ENCODE data around the gene ZFR. TPM values are rescaled to one million over a fixed set of nuclear protein-coding genes. Genes with fewer than 3 reads are reported as not detected.
"Not testable (repeated sequence)": the region's sequence is repeated elsewhere in the genome, so short reads cannot be mapped to it uniquely, and the experiment has no call there.

Gene ZFR
- polyA plus RNA-seq, 2 donors, result 21.8 to 21.9 TPM

DNA sequence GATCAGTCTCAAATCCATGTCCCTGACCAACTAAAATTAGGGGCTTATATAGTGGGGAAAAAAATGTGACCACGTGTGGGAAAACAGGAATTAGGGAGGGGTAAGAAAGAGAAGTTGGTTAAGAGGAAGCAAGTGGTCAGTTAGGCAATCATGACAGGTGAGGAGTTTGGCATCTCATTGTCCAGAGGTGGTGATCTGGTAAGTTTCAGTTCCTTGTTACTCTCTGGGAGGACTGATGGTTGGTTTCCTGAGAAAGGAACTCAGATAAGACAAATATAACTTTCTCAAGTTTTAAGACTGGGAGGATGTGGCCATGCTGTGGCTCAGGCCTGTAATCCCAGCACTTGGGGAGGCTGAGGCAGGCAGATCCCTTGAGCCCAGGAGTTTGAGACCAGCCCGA lies 122.8 kb downstream of the ZFR start:
- H3K9me3 ChIP-seq (ENCODE audit: control insufficient read depth in 2 of 2, insufficient read depth in 1 of 2, low read depth in 1 of 2, low read length in 1 of 2); H3K4me3 ChIP-seq (ENCODE audit: low read depth in 1 of 2, low read length in 2 of 2); H3K27ac ChIP-seq (ENCODE audit: low read depth in 2 of 2, low read length in 1 of 2); H3K27me3 ChIP-seq (ENCODE audit: control insufficient read depth in 1 of 2, insufficient read depth in 2 of 2, low read length in 2 of 2); H3K4me1 ChIP-seq (ENCODE audit: control insufficient read depth in 2 of 2, insufficient read depth in 2 of 2, low read length in 1 of 2); H3K36me3 ChIP-seq (ENCODE audit: control insufficient read depth in 2 of 2, insufficient read depth in 2 of 2, low read length in 1 of 2): not testable (repeated sequence)
- WGBS, 2 donors, result 84% methylated on average over 2 of the region's 2 CpGs

- Histone ChIP-seq H3K4me3 (ENCODE audit: low read depth in 1 of 2, low read length in 2 of 2) (no peak overlapping the region), H3K27ac (ENCODE audit: low read depth in 2 of 2, low read length in 1 of 2) (no peak overlapping the region), H3K36me3 (ENCODE audit: control insufficient read depth in 2 of 2, insufficient read depth in 2 of 2, low read length in 1 of 2) (no peaks in the 10 kb centered on the region), H3K27me3 (ENCODE audit: control insufficient read depth in 1 of 2, insufficient read depth in 2 of 2, low read length in 2 of 2) (no peaks in the 10 kb centered on the region), H3K9me3 (ENCODE audit: control insufficient read depth in 2 of 2, insufficient read depth in 1 of 2, low read depth in 1 of 2, low read length in 1 of 2) (no peaks in the 10 kb centered on the region), H3K4me1 (ENCODE audit: control insufficient read depth in 2 of 2, insufficient read depth in 2 of 2, low read length in 1 of 2) (peaks cover 0 to 2% of the 10 kb centered on the region in 2 donors)
- WGBS, 2 donors, result 89 to 93% methylated on average over 10 of the region's 10 CpGs
Measured at GRCh38 chr5:32320576-32320975, 124.0 kb downstream of the ZFR start.

- WGBS, 2 donors, result 73 to 78% methylated on average over 7 of the region's 7 CpGs
Measured at GRCh38 chr5:32319926-32320543, 124.5 kb downstream of the ZFR start.

DNA sequence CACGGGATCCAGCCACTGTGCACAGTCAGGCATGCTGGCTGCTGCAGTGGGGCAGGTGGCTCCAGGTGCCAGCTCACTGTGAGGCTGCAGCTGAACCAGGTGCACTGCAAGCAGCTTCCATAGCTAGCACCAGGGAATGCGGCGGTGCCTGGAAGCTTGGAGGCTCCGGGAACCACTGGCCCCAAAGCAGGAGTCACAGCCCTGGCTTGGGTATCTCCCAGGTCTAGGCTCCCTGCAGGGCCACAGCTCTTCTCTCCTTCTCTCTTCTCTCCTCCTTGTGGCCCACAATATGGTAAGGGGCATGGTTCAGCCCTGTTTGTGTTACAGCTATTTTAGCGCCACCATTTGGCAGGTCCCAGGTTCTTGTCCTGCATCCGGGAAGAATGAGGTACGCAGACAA lies 125.1 kb downstream of the ZFR start:
- no peaks in the 10 kb centered on the region for H3K9me3 ChIP-seq (ENCODE audit: control insufficient read depth in 2 of 2, insufficient read depth in 1 of 2, low read depth in 1 of 2, low read length in 1 of 2)
- H3K4me1 ChIP-seq (ENCODE audit: control insufficient read depth in 2 of 2, insufficient read depth in 2 of 2, low read length in 1 of 2), result peaks cover 0 to 2% of the 10 kb centered on the region in 2 donors
- no peak overlapping the region for H3K27ac ChIP-seq (ENCODE audit: low read depth in 2 of 2, low read length in 1 of 2)
- 84 to 87% methylated on average over 7 of the region's 7 CpGs for WGBS, 2 donors
- no peaks in the 10 kb centered on the region for H3K36me3 ChIP-seq (ENCODE audit: control insufficient read depth in 2 of 2, insufficient read depth in 2 of 2, low read length in 1 of 2)
- H3K27me3 ChIP-seq (ENCODE audit: control insufficient read depth in 1 of 2, insufficient read depth in 2 of 2, low read length in 2 of 2), result no peaks in the 10 kb centered on the region
- H3K4me3 ChIP-seq (ENCODE audit: low read depth in 1 of 2, low read length in 2 of 2), result no peak overlapping the region

More at GRCh38 chr5:32319926-32320543, 124.5 kb downstream of the ZFR start:
- H3K4me3 ChIP-seq (ENCODE audit: low read depth in 1 of 2, low read length in 2 of 2), result no peak overlapping the region
- peaks cover 0 to 2% of the 10 kb centered on the region in 2 donors for H3K4me1 ChIP-seq (ENCODE audit: control insufficient read depth in 2 of 2, insufficient read depth in 2 of 2, low read length in 1 of 2)
- no peak overlapping the region for H3K27ac ChIP-seq (ENCODE audit: low read depth in 2 of 2, low read length in 1 of 2)
- no peaks in the 10 kb centered on the region for H3K9me3 ChIP-seq (ENCODE audit: control insufficient read depth in 2 of 2, insufficient read depth in 1 of 2, low read depth in 1 of 2, low read length in 1 of 2)
- no peaks in the 10 kb centered on the region for H3K27me3 ChIP-seq (ENCODE audit: control insufficient read depth in 1 of 2, insufficient read depth in 2 of 2, low read length in 2 of 2)
- no peaks in the 10 kb centered on the region for H3K36me3 ChIP-seq (ENCODE audit: control insufficient read depth in 2 of 2, insufficient read depth in 2 of 2, low read length in 1 of 2)

GRCh38 chr5:32317041-32317440 lies 127.5 kb downstream of the ZFR start:
- WGBS, 2 donors, result 78 to 87% methylated on average over 7 of the region's 7 CpGs
- H3K4me3 ChIP-seq (ENCODE audit: low read depth in 1 of 2, low read length in 2 of 2), result no peak overlapping the region

GRCh38 chr5:32315221-32316014 lies 129.1 kb downstream of the ZFR start:
- Histone ChIP-seq H3K27me3 (ENCODE audit: control insufficient read depth in 1 of 2, insufficient read depth in 2 of 2, low read length in 2 of 2) (no peaks in the 10 kb centered on the region), H3K4me1 (ENCODE audit: control insufficient read depth in 2 of 2, insufficient read depth in 2 of 2, low read length in 1 of 2) (peaks cover 2 to 4% of the 10 kb centered on the region in 2 donors), H3K4me3 (ENCODE audit: low read depth in 1 of 2, low read length in 2 of 2) (no peak overlapping the region), H3K36me3 (ENCODE audit: control insufficient read depth in 2 of 2, insufficient read depth in 2 of 2, low read length in 1 of 2) (no peaks in the 10 kb centered on the region), H3K9me3 (ENCODE audit: control insufficient read depth in 2 of 2, insufficient read depth in 1 of 2, low read depth in 1 of 2, low read length in 1 of 2) (no peaks in the 10 kb centered on the region), H3K27ac (ENCODE audit: low read depth in 2 of 2, low read length in 1 of 2) (no peak overlapping the region)
- 74 to 82% methylated on average over 8 of the region's 8 CpGs for WGBS, 2 donors

More at GRCh38 chr5:32317041-32317440, 127.5 kb downstream of the ZFR start:
- Histone ChIP-seq H3K27me3 (ENCODE audit: control insufficient read depth in 1 of 2, insufficient read depth in 2 of 2, low read length in 2 of 2) (no peaks in the 10 kb centered on the region), H3K36me3 (ENCODE audit: control insufficient read depth in 2 of 2, insufficient read depth in 2 of 2, low read length in 1 of 2) (no peaks in the 10 kb centered on the region), H3K4me1 (ENCODE audit: control insufficient read depth in 2 of 2, insufficient read depth in 2 of 2, low read length in 1 of 2) (peaks cover 0 to 2% of the 10 kb centered on the region in 2 donors), H3K9me3 (ENCODE audit: control insufficient read depth in 2 of 2, insufficient read depth in 1 of 2, low read depth in 1 of 2, low read length in 1 of 2) (no peaks in the 10 kb centered on the region), H3K27ac (ENCODE audit: low read depth in 2 of 2, low read length in 1 of 2) (no peak overlapping the region)

DNA sequence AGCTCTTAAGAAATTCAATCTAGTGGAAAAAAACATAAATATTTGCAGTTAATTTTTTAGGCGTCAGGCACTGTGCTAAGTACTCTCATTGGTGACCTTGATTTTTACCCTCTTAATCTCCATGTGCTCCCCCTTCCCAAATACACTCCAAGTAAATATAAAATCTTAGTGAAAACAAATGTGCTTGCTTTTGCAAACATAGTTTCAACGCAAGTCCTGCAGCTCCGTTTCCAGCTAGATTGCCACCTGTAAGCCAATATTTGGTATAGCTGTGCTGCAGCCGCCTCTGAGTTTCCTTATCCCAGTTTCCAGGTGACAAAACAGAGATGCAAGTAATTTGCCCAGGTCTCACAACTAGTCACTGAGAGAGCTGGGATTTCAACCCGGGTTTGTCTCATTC lies 129.9 kb downstream of the ZFR start:
- H3K4me1 ChIP-seq (ENCODE audit: control insufficient read depth in 2 of 2, insufficient read depth in 2 of 2, low read length in 1 of 2), result peaks cover 2 to 4% of the 10 kb centered on the region in 2 donors
- WGBS, 2 donors, result 63 to 78% methylated on average over 5 of the region's 5 CpGs
- no peaks in the 10 kb centered on the region for H3K27me3 ChIP-seq (ENCODE audit: control insufficient read depth in 1 of 2, insufficient read depth in 2 of 2, low read length in 2 of 2)
- H3K4me3 ChIP-seq (ENCODE audit: low read depth in 1 of 2, low read length in 2 of 2), result no peak overlapping the region
- no peaks in the 10 kb centered on the region for H3K36me3 ChIP-seq (ENCODE audit: control insufficient read depth in 2 of 2, insufficient read depth in 2 of 2, low read length in 1 of 2)
- no peak overlapping the region for H3K27ac ChIP-seq (ENCODE audit: low read depth in 2 of 2, low read length in 1 of 2)
- no peaks in the 10 kb centered on the region for H3K9me3 ChIP-seq (ENCODE audit: control insufficient read depth in 2 of 2, insufficient read depth in 1 of 2, low read depth in 1 of 2, low read length in 1 of 2)

DNA sequence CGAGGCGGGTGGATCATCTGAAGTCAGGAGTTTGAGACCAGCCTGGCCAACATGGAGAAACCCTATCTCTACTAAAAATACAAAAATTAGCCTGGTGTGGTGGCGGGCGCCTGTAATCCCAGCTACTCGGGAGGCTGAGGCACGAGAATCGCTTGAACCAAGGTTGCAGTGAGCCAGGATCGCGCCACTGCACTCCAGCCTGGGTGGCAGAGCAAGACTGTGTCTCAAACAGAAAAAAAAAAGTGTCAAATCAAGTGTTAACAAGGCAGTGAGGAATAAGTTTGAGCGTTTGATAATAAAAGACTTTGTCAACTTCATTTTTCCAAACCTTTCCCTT lies 130.4 kb downstream of the ZFR start:
- H3K4me3 ChIP-seq (ENCODE audit: low read depth in 1 of 2, low read length in 2 of 2); H3K27ac ChIP-seq (ENCODE audit: low read depth in 2 of 2, low read length in 1 of 2); H3K4me1 ChIP-seq (ENCODE audit: control insufficient read depth in 2 of 2, insufficient read depth in 2 of 2, low read length in 1 of 2); H3K9me3 ChIP-seq (ENCODE audit: control insufficient read depth in 2 of 2, insufficient read depth in 1 of 2, low read depth in 1 of 2, low read length in 1 of 2); H3K36me3 ChIP-seq (ENCODE audit: control insufficient read depth in 2 of 2, insufficient read depth in 2 of 2, low read length in 1 of 2); H3K27me3 ChIP-seq (ENCODE audit: control insufficient read depth in 1 of 2, insufficient read depth in 2 of 2, low read length in 2 of 2): not testable (repeated sequence)
- 63 to 76% methylated on average over 10 of the region's 10 CpGs for WGBS, 2 donors

DNA sequence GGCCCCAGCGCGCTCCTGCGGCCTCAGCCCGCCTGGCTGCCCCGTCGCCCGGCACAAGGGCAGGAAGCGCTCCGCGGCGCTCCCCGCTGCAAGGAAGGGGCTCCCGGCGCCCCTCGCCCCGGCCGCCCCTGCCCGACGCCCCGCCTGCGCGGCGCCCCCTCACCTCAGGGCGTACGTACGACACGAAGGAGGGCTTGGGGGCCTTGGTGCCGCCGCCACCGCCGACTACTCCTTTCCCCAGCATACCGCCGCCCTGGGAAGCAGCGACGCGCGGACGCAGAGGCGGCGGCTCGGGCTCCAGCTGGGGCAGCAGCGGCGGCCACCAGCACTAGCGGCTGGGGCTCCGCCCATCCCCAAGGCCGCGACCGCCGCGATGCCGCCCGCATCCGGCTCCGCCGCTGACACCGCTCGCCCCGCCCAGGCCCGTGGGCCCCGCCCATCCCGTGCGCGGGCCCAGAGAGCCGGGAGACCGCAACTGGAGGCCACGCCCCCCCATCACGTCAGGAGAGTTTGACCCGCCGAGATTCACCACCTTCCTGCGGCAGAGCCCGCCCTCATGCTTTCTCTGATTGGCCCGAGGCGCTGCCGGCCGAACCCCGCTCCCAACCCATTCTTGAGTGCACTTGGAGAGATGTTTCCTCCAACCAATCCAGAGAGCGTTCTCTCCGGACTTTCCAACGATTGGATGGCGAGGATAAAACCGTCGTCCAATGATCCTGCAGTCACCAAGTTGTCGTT lies 131.8 kb downstream of the ZFR start, which contains the start of gene MTMR12:
Gene MTMR12 (minus strand): TSS at position 345 of the 738 bp plus-strand sequence. CDS start 101 bp downstream, at position 244.
- peaks cover 2 to 4% of the 10 kb centered on the region in 2 donors for H3K4me1 ChIP-seq (ENCODE audit: control insufficient read depth in 2 of 2, insufficient read depth in 2 of 2, low read length in 1 of 2)
- WGBS, 2 donors, result 0 to 1% methylated on average over 40 to 83 of the region's 83 CpGs
- no peaks in the 10 kb centered on the region for H3K36me3 ChIP-seq (ENCODE audit: control insufficient read depth in 2 of 2, insufficient read depth in 2 of 2, low read length in 1 of 2)
- H3K27ac ChIP-seq (ENCODE audit: low read depth in 2 of 2, low read length in 1 of 2), result peak within 1 kb of the TSS; percentile 97 to 99
- H3K27me3 ChIP-seq (ENCODE audit: control insufficient read depth in 1 of 2, insufficient read depth in 2 of 2, low read length in 2 of 2), result no peaks in the 10 kb centered on the region
- no peaks in the 10 kb centered on the region for H3K9me3 ChIP-seq (ENCODE audit: control insufficient read depth in 2 of 2, insufficient read depth in 1 of 2, low read depth in 1 of 2, low read length in 1 of 2)
- peak within 1 kb of the TSS; percentile 82 to 97 for H3K4me3 ChIP-seq (ENCODE audit: low read depth in 1 of 2, low read length in 2 of 2)

Measured in esophagus (tissue), 2 donors.